K562 (cell line): ENCODE measurements around the gene BCAM. TPM values are rescaled to one million over a fixed set of nuclear protein-coding genes. Genes with fewer than 3 reads are reported as not detected.

Source experiments
- ATAC-seq: fragments of 200-7000 bp; cut with Tn5 transposase; 3 replicates; pipeline ENCODE4 v1.9.1; 2020; ENCODE audit warnings: moderate library complexity
- BruUV-seq: library from RNA; stranded (reverse); fragments of 400-500 nt; replicated peaks from 2 replicates; lab custom pipeline; 2021; lab: Mats Ljungman, UMichigan
- CTCF ChIA-PET: fragments of 300-600 bp; formaldehyde crosslinking; extraction: SDS; loops from one replicate; lab custom pipeline; 2021; ENCODE audit warnings: low intra/inter-chr PET ratio; lab: Yijun Ruan, JAX
- POLR2A ChIA-PET: fragments of 300-600, 350-650 bp; sonication (Branson Sonifier 250); formaldehyde crosslinking; extraction: SDS; loops from one replicate; lab custom pipeline; 2021; ENCODE audit warnings: antibody characterized with exemption, inconsistent platforms; lab: Yijun Ruan, JAX
- DNase-seq, 4 experiments: peaks; one replicate each; pipeline versions ENCODE4 v3.0.0 to v3.0.0-alpha.2; 2011 to 2018; ENCODE audit warnings: low spot score in 3 of 4, mixed read lengths in 3 of 4; ENCODE audit errors: extremely low read depth in 1 of 4
- FAIRE-seq: peaks from 2 replicates; lab custom pipeline; 2011; peaks lifted over from hg19 to GRCh38; lab: Jason Lieb, UNC
- H2AFZ ChIP-seq: 2 replicates; pipeline ENCODE4 v1.6.0; 2011; ENCODE audit warnings: low read depth, low read length, control low read depth, inconsistent platforms
- H3K27ac ChIP-seq: fragments of 200-600 bp; 3 replicates; pipeline ENCODE4 v1.8.0; 2011; ENCODE audit warnings: low read depth, mild to moderate bottlenecking, control low read depth, inconsistent platforms, low read length, moderate library complexity, mixed read lengths; ENCODE audit errors: extremely low read depth
- H3K27me3 ChIP-seq, 2 experiments: fragments of 300-600 bp in 1 of 2; 2 replicates in 1 of 2; 3 replicates in 1 of 2; pipeline versions ENCODE4 v1.6.0 to v1.8.0; 2011; ENCODE audit warnings: inconsistent platforms in 2 of 2, low read length in 2 of 2, mild to moderate bottlenecking in 1 of 2, mixed read lengths in 1 of 2, moderate library complexity in 1 of 2; ENCODE audit not compliant: control insufficient read depth in 2 of 2, insufficient read depth in 2 of 2
- H3K36me3 ChIP-seq: fragments of 300-600 bp; 3 replicates; pipeline ENCODE4 v1.8.0; 2011; ENCODE audit warnings: mild to moderate bottlenecking, low read length, inconsistent platforms; ENCODE audit not compliant: control insufficient read depth, insufficient read depth
- H3K4me1 ChIP-seq, 2 experiments: fragments of 200-600 bp in 1 of 2; replicated peaks in 1 of 2; 2 replicates in 1 of 2; 3 replicates in 1 of 2; pipeline versions ENCODE4 v1.5.1 to v1.8.0; 2011; ENCODE audit warnings: inconsistent platforms in 2 of 2, low read length in 2 of 2, mild to moderate bottlenecking in 1 of 2, mixed read lengths in 1 of 2, moderate library complexity in 1 of 2; ENCODE audit not compliant: control insufficient read depth in 2 of 2, insufficient read depth in 2 of 2
- H3K4me2 ChIP-seq: 2 replicates; pipeline ENCODE4 v1.6.1; 2011; ENCODE audit warnings: low read length, control low read depth, inconsistent platforms, mixed read lengths; ENCODE audit not compliant: insufficient read depth
- H3K4me3 ChIP-seq: fragments of 200-600 bp; sonication (generic), shearing (Covaris generic); 2 replicates; pipeline ENCODE4 v1.5.1; 2016; ENCODE audit warnings: control low read depth, inconsistent platforms
- H3K79me2 ChIP-seq: fragments of 200-600 bp; 3 replicates; pipeline ENCODE4 v1.8.0; 2011; ENCODE audit warnings: low read length, inconsistent platforms; ENCODE audit not compliant: control insufficient read depth, insufficient read depth
- H3K9ac ChIP-seq, 2 experiments: 2 replicates each; pipeline versions ENCODE4 v1.6.0 to v1.6.1; 2011; ENCODE audit warnings: low read depth in 2 of 2, low read length in 2 of 2, control low read depth in 1 of 2, inconsistent platforms in 1 of 2, mild to moderate bottlenecking in 1 of 2, mixed read lengths in 1 of 2; ENCODE audit not compliant: insufficient read depth in 1 of 2
- H3K9me1 ChIP-seq: one replicate; pipeline ENCODE4 v1.6.0; 2011; ENCODE audit warnings: inconsistent platforms, mild to moderate bottlenecking, low read length, moderate library complexity; ENCODE audit not compliant: control insufficient read depth, insufficient read depth
- H3K9me3 ChIP-seq: replicated peaks from 2 replicates; pipeline ENCODE4 v1.5.1; 2011; ENCODE audit warnings: low read depth, low read length, inconsistent platforms; ENCODE audit not compliant: control insufficient read depth, insufficient read depth
- H4K20me1 ChIP-seq: replicated peaks from 2 replicates; pipeline ENCODE4 v1.6.1; 2011; ENCODE audit warnings: low read length, inconsistent platforms, mixed read lengths; ENCODE audit not compliant: control insufficient read depth, insufficient read depth
- ASH1L ChIP-seq: fragments of 450-650 bp; IDR thresholded peaks from 2 replicates; pipeline ENCODE4 v1.6.1; 2018; ENCODE audit warnings: borderline replicate concordance, mild to moderate bottlenecking, low read depth; ENCODE audit not compliant: partially characterized antibody
- CBFA2T2 ChIP-seq: fragments of 450-650 bp; conservative IDR thresholded peaks from 2 replicates; pipeline ENCODE4 v1.6.1; 2017; ENCODE audit warnings: mild to moderate bottlenecking
- ELF2 ChIP-seq: fragments of 250-450 bp; sonication (Bioruptor Pico); IDR thresholded peaks from 2 replicates; pipeline ENCODE4 v1.5.0; 2021; ENCODE audit warnings: mild to moderate bottlenecking
- GTF2E2 ChIP-seq: fragments of 200-800 bp; sonication (Bioruptor generic); IDR thresholded peaks from 2 replicates; pipeline ENCODE4 v1.6.1; 2016; ENCODE audit warnings: missing genetic modification characterization, missing compliant biosample characterization
- HDGF ChIP-seq: fragments of 450-650 bp; IDR thresholded peaks from 2 replicates; pipeline ENCODE4 v1.6.1; 2016
- HIVEP1 ChIP-seq: fragments of 250-450 bp; sonication (Bioruptor Pico); IDR thresholded peaks from 2 replicates; pipeline ENCODE4 v1.4.0; 2020; ENCODE audit warnings: mild to moderate bottlenecking
- HMG20B ChIP-seq: fragments of 250-450 bp; sonication (Bioruptor Pico); IDR thresholded peaks from 2 replicates; pipeline ENCODE4 v1.5.0; 2021; ENCODE audit warnings: mild to moderate bottlenecking
- LARP7 ChIP-seq: fragments of 450-650 bp; IDR thresholded peaks from 2 replicates; pipeline ENCODE4 v1.6.1; 2016
- PKNOX1 ChIP-seq: fragments of 450-650 bp; IDR thresholded peaks from 2 replicates; pipeline ENCODE4 v1.6.1; 2016
- SIX5 ChIP-seq, 2 experiments: IDR thresholded peaks; 2 replicates each; pipeline ENCODE4 v1.6.1; 2011; ENCODE audit warnings: low read length in 2 of 2, borderline replicate concordance in 1 of 2, low read depth in 1 of 2, mild to moderate bottlenecking in 1 of 2, moderate library complexity in 1 of 2; ENCODE audit not compliant: insufficient read depth in 1 of 2
- SMARCB1 ChIP-seq: IDR thresholded peaks from 2 replicates; pipeline ENCODE4 v1.6.1; 2011; ENCODE audit warnings: improper control_type of control experiment, low read depth; ENCODE audit not compliant: insufficient read length
- SNRNP70 ChIP-seq: fragments of 200-400 bp; formaldehyde crosslinking; optimal IDR thresholded peaks from 2 replicates; pipeline ENCODE3; 2017; ENCODE audit warnings: low read depth, low read length
- TCF7 ChIP-seq: sonication (generic); IDR thresholded peaks from 2 replicates; pipeline ENCODE4 v1.6.1; 2016; ENCODE audit warnings: antibody characterized with exemption, borderline replicate concordance
- TEAD1 ChIP-seq, 2 experiments: fragments of 450-650 bp in 1 of 2; sonication (generic) in 1 of 2; formaldehyde crosslinking; IDR thresholded peaks; 2 replicates each; pipeline versions ENCODE4 v1.4.0 to v1.8.0; 2020 to 2022; ENCODE audit warnings: mild to moderate bottlenecking in 2 of 2, missing genetic modification reagents in 1 of 2
- U2AF1 ChIP-seq: fragments of 200-400 bp; formaldehyde crosslinking; optimal IDR thresholded peaks from 2 replicates; pipeline ENCODE3; 2017; ENCODE audit warnings: mild to moderate bottlenecking, low read depth, low read length, moderate library complexity
- ZNF165 ChIP-seq: fragments of 250-450 bp; sonication (Bioruptor Pico); IDR thresholded peaks from 2 replicates; pipeline ENCODE4 v1.4.0; 2020; ENCODE audit warnings: borderline replicate concordance
- ZNF384 ChIP-seq: IDR thresholded peaks from 2 replicates; pipeline ENCODE4 v1.6.1; 2012; ENCODE audit warnings: low read depth, low read length, improper control_type of control experiment
- ZNF518B ChIP-seq: fragments of 250-450 bp; sonication (Bioruptor Pico); IDR thresholded peaks from 2 replicates; pipeline ENCODE4 v1.5.0; 2021; ENCODE audit warnings: mild to moderate bottlenecking, moderate library complexity
- ZNF778 ChIP-seq: fragments of 450-650 bp; formaldehyde crosslinking; IDR thresholded peaks from 2 replicates; pipeline ENCODE4 v1.4.0; 2020; ENCODE audit warnings: mild to moderate bottlenecking, moderate library complexity
- WGBS: fragments of 100-300 bp; shearing (Covaris generic); methylation state at CpG from one replicate; pipeline ENCODE4 v1.1.6; 2016; ENCODE audit warnings: low coverage, mixed read lengths; ENCODE audit not compliant: insufficient coverage; ENCODE audit errors: missing lambda C conversion rate; 5-methylcytosine and 5-hydroxymethylcytosine counted together
- in situ Hi-C: fragments of 300-500 bp; cut with MboI; formaldehyde crosslinking; loops from 4 replicates; pipeline ENCODE4 v1.15.0; 2018; ENCODE audit warnings: inconsistent platforms, mixed read lengths
- intact Hi-C: fragments of 100-400 bp; cut with micrococcal nuclease; formaldehyde crosslinking; loops from 2 replicates; pipeline ENCODE4 v1.14.2; 2022
- polyA plus RNA-seq, 8 experiments: library from polyadenylated mRNA; depleted of rRNA in 4 of 8; stranded (reverse) in 5 of 8; unstranded in 3 of 8; fragments of >200 nt; fragmentation: Nextera tagmentation in 2 of 8; fragmentation: Illumina TruSeq in 1 of 8; extraction: Ambion mirVana in 2 of 8; extraction: Trizol in 1 of 8; gene quantifications; 2 replicates each; pipeline versions ENCODE4 v1.2.1 to v1.2.3, GENCODE V29; 2011 to 2014; ENCODE audit warnings: inconsistent platforms in 1 of 8, missing spikeins in 1 of 8
- total RNA-seq, 7 experiments: library from RNA; depleted of rRNA in 6 of 7; stranded (reverse); fragments of >200 nt in 6 of 7; fragmentation: Illumina TruSeq in 2 of 7; extraction: Trizol in 2 of 7; gene quantifications; 2 replicates each; pipeline versions ENCODE4 v1.2.1 to v1.2.3, GENCODE V29; 2011 to 2021; ENCODE audit warnings: low replicate concordance in 1 of 7

The BCAM gene
- total and polyA plus RNA-seq, 9 of the 15 experiments (the other 6 are each of a cell fraction or from before 2014, with no cell fraction given), result 0.07 to 1.3 (median 0.33) TPM; not detected in 2

GRCh38 chr19:44765033-44765948 is 43.6 kb upstream of the BCAM start:
- in situ Hi-C loops, result loop anchor here (5.0 kb wide), 1 partner anchor 43 kb away; no protein-coding TSS in a partner anchor
- Histone ChIP-seq H3K4me2 (no peak overlapping the region), H3K4me3 (no peak overlapping the region), H3K9me3 (no peaks in the 10 kb centered on the region), H3K27me3 (no peaks in the 10 kb centered on the region), H3K9ac (peak overlapping the region in 1 of 2 experiments; percentile 48; a peak in 1 of 4 replicates), H3K36me3 (no peaks in the 10 kb centered on the region), H2AFZ (no peak overlapping the region), H3K27ac (no peak overlapping the region), H3K79me2 (no peaks in the 10 kb centered on the region), H3K9me1 (no peaks in the 10 kb centered on the region), H3K4me1 (peaks cover 0 to 9% of the 10 kb centered on the region in 2 experiments; a peak in 2 of 5 replicates), H4K20me1 (no peaks in the 10 kb centered on the region)
- no peak for ATAC-seq
- BruUV-seq, result no TSS peak
- no peak for FAIRE-seq
- ChIA-PET CTCF (no interaction called here), POLR2A (interaction anchor here (0.6 to 3.0 kb wide), 4 partner anchors 12 to 36 kb away, joined by 3 to 16 read pairs (median 4); partner anchors contain the start of gene BCL3)
- intact Hi-C loops, result no loop called here
- 49% methylated on average over 22 of the region's 22 CpGs for WGBS
- no peak for DNase-seq
- no peak for TF ChIP-seq LARP7
- no peak for TF ChIP-seq ELF2 (CRISPR knock-in tag)
- no peak for TF ChIP-seq ZNF165 (CRISPR knock-in tag)
- no peak for TF ChIP-seq ZNF778
- TF ChIP-seq HMG20B (CRISPR knock-in tag), result no peak
- TF ChIP-seq ASH1L, result no peak
- TF ChIP-seq SIX5 (IDR thresholded peaks at IDR 0.05; ENCODE audit: borderline replicate concordance in 1 of 2, insufficient read depth in 1 of 2, low read depth in 1 of 2, low read length in 2 of 2), result no peak
- no peak for TF ChIP-seq HIVEP1 (CRISPR knock-in tag)
- TF ChIP-seq U2AF1, result no peak
- no peak for TF ChIP-seq HDGF
- peak; percentile 61 for TF ChIP-seq PKNOX1
- TF ChIP-seq GTF2E2, result no peak
- no peak for TF ChIP-seq CBFA2T2
- no peak for TF ChIP-seq SMARCB1
- TF ChIP-seq SNRNP70, result no peak
- TF ChIP-seq ZNF518B (CRISPR knock-in tag), result no peak
- peak in 1 of 2 experiments; percentile 34; a peak in 1 of 4 replicates for TF ChIP-seq TEAD1 (CRISPR knock-in tag; IDR thresholded peaks at IDR 0.05)
- TF ChIP-seq ZNF384, result peak; percentile 42; the same call in 1 of the 2 replicates
- no peak for TF ChIP-seq TCF7
